Dedifferentiated amniotic fluid mesenchymal stem cell (primary cell): Measurements from ENCODE around the gene KCNJ10.

Source experiments
- DNase-seq: peaks from one replicate; pipeline ENCODE4 v3.0.0-alpha.2; 2016; ENCODE audit errors: extremely low spot score

The KCNJ10 gene

GRCh38 chr1:160083968-160084770 lies 14.2 kb upstream of the KCNJ10 start:
- no peak for DNase-seq

DNA sequence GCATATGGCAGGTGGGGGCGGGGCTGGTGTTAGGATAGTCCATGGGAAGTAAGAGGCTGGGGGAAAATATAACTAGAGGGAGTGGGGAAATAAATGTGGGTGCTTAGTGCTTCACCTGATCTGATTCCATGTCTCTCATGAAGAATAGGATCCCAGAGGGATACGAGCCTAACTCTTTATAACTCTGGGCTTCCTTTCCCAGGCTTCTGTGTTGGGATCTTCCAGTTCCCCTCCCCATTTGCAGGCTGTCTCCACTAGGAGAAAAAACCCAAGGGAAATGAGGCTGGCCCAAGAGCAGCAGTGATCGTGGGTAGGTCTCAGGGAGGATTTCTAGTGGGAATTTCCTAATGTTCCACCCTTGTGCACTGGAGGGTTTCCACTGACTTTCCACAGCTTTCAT lies 13.0 kb upstream of the KCNJ10 start:
- no peak for DNase-seq

GRCh38 chr1:160082487-160082886 lies 12.5 kb upstream of the KCNJ10 start:
- DNase-seq = no peak

DNA sequence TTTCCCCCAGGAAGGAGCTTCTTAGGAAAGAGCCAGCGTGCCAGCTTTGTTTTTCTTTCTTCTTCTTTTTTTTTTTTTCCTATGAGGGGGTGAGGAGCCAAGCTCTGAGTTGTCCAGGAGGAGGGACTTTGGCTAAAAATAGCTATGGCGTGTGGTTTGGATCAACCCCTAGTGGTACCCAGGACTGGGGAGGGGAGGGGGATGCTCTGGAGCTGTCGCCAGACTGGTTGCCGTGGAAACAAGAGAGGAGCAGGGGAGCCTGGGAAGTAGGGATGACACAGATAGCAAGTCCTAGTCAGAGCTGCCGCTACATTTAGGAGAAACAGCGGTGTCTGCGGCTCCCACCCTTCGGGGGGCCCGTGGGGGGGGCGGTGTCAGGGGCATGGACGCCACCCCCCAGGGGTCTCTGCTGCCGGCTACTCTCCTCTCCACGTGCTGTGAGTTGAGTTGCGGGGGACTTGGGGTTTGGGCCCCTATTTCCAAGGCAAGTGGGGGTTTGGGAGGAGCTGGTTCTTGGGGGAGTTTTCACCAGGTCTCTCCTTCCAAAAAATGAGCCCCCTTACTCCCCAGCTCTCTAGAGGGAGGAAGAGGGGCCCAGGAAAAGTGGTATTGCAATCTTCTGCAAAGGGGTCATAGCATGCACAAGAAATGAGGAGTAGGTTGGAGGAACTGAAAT lies 11.4 kb upstream of the KCNJ10 start, which contains the start of gene KCNJ9:
Gene KCNJ9, plus strand, starts transcription at position 278 of the 676 bp plus-strand sequence. CDS start 2,493 bp downstream, outside the sequence.
- DNase-seq = no peak

- no peak for DNase-seq
Observed at GRCh38 chr1:160080381-160081100, 10.6 kb upstream of the KCNJ10 start.

- DNase-seq = no peak
Observed at GRCh38 chr1:160079448-160079847, 9.5 kb upstream of the KCNJ10 start.

DNA sequence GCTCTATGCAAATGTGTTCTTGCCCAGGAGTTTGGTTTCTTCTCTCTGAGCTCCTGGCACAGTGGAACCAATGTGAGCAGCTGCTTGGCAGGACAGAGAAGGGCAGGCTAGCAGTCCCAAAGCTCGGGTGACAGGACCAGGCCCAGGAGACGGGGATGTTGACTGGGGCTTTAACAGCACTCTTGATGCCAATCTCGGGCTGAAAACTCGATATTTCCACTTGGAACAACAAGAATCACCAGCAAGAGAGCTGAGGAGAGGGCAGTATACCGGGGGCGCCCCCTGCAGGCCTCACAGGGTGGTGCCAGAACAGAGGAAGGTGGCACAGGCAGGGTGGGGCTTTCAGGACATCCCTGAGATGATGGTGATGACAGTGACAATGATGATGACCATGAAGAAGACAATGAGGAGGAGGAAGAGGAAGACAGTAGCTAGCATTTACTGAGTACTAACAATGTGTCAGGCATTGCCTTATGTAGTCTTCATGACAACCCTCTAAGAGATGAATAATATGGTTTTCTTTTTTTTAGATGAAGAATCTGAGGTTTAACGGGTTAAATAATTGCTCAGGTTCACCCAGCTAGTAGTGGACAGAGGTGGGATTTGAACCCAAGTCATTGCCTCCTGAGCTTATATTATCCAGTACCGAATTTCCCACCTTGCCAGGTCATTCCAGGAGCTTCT lies 8.7 kb upstream of the KCNJ10 start:
- no peak for DNase-seq

DNA sequence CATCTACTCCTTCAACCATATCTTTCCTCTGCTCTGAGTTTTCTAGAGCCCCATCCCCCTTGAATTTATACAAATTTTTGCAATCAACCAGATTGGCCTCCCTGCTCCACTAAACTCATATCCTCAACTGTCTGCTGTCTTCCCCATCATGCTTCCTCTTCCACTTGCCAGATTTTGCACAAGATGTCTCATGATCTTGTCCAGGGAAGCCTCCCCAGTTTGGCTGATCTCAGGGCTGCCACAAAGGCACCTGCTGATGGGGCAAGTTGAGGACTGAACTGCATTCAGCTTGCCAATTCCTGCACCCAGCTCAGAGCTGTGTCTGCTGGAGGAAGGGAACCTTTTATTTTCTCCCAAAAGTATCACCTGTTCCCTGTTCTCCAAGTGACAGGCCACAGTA lies 7.5 kb upstream of the KCNJ10 start:
- no peak for DNase-seq

DNA sequence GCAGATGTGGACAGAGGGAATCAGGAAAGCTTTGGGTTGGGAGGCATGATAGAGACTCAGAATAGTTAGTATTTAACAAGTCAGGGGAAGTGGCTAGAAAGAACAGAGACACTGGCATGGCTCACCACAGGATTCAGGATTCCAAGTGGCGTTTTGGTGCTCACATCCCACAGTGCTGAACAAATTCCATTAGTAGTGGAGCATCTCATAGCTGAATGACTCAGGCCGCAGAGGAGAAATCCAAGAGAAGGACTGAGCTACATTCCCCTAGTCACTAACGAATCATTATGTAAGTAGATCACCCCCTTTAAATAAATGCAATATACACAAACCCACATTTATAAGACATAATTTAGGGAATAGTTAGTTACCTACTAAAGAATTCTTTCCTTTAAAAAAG lies 6.3 kb upstream of the KCNJ10 start:
- DNase-seq = peak; percentile 40

- no peak for DNase-seq
Observed at GRCh38 chr1:160075836-160076235, 5.9 kb upstream of the KCNJ10 start.

DNA sequence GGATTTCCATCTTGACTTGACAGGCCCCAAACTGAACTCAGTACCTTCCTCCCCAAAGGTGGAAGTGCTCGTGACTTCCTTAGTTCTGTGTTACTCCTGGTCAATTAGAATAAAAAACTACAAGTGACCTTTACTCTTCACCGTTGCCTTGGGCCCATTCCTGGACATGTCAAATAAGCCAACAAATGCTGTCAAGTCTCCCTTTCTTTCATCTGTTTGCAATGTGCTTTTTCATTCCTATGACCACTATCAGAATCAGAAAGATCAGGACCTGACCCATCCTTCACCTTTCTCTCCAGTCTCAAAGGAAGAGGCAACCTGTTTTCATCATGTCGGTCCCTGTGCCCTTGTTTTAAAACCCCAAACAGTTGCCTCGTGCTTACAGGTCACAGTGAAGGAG lies 4.9 kb upstream of the KCNJ10 start:
- DNase-seq = no peak

DNA sequence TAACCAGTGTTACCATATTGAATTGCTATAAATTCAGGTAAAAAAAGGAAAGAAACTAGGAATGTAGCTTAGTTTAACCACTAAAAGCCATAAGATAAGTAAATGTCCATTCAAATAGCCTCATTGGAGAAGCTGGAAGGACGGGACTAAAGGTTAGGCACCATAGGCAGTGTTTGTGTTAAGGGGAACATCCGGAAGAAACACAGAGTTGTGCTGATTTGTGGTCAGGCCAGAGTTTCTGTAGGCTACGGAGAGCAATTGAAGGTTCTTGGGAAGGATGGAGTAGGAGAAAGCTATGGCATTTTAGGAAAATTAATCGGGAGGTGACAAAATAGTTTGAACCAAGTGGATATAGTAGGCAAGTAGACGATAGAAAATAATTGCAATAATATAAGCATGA lies 1.3 kb upstream of the KCNJ10 start:
- no peak for DNase-seq

- DNase-seq = peak; percentile 30
Observed at GRCh38 chr1:160070243-160071163, 543 bp upstream of the KCNJ10 start.

DNA sequence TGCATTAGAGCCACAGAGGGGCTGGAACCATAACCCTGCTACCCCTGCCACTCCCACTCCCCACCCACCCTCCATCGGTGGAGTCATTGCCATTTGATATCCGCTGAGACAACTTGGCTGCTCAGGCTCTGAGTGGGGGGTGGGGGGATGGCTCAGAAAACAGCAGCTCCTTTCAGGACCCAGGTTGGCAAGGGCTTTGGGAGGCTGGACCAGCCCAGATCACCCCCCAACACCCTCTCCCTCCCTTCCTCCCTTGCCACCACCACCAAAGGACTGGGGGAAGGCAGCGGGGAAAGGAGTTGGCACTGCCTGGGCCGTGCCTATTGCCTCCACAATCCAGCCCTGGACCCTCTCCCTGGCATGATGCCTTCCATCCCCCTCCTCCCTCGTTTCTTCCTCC lies 1.7 kb downstream of the KCNJ10 start:
- no peak for DNase-seq

GRCh38 chr1:160066829-160067745 lies 2.9 kb downstream of the KCNJ10 start:
- DNase-seq = no peak

DNA sequence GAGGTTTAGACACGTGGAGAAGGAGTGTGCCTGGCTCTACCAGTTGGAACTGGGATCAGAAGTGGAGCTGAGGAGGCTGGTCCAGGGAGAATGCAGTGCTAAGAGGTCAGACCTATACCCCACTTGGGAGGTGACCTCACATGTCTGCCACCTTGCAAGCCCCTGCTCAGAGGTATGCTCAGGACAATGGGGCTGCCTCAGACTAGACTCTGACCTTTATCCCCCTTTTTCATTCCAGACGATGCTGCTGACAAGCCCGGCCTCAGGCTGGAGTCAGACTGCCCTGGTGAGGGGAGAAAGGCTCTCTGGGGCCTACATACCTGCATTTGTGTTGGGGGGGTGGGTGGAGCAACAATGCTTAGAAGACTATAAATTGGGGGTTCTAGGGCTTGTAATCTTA lies 5.2 kb downstream of the KCNJ10 start:
- no peak for DNase-seq

DNA sequence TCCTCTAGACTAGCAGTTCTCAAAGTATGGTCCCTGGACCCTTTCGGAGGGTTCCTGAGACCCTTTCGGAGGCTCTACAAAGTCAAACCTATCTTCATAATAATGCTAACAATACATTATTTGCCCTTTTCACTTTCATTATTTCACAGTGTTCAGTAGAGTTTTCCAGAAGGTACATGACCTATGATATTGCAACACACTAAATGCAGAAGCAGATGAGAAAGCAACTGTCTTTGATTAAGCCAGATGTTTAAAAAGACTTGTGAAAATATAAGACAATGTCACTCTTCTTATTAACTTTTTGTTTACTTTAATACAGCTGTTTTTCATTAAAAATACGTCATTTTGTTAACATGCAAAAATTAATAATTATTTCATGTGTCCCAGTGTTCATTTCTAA lies 5.8 kb downstream of the KCNJ10 start:
- DNase-seq = no peak

GRCh38 chr1:160063176-160063575 lies 6.8 kb downstream of the KCNJ10 start:
- no peak for DNase-seq

DNA sequence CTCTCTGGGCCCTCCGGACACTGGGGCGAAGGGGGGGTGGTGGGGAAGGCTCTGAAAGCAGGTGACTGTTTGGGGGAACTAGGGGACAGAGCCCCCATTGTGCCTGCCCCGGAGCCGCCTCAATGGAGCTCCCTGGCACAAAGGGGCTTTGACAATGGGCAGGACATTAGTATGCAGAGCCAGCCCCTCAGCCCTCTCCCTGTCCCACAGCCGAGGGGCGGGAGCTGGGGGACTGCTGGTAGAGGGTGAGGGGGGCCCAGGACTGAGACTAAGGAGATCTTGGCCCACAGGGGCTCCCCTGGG lies 7.8 kb downstream of the KCNJ10 start:
- no peak for DNase-seq
